Panc1 (cell line): ENCODE results near the gene RALGPS2. TPM values are rescaled to one million over a fixed set of nuclear protein-coding genes. Genes with fewer than 3 reads are reported as not detected.

Experiments used
- ATAC-seq: fragments of 200-7000 bp; cut with Tn5 transposase; 2 replicates; pipeline ENCODE4 v1.9.1; 2020; ENCODE audit warnings: mild to moderate bottlenecking, moderate library complexity
- BruUV-seq: library from RNA; stranded (reverse); fragments of 400-500 nt; replicated peaks from 2 replicates; lab custom pipeline; 2021; lab: Mats Ljungman, UMichigan
- CTCF ChIA-PET: fragments of 300-600 bp; sonication (Branson Sonifier 250); formaldehyde crosslinking; loops from one replicate; lab custom pipeline; 2022; ENCODE audit warnings: antibody characterized with exemption; lab: Charles Lee
- POLR2A ChIA-PET: fragments of 300-600 bp; sonication (Branson Sonifier 250); formaldehyde crosslinking; loops from one replicate; lab custom pipeline; 2022; ENCODE audit warnings: antibody characterized with exemption; lab: Charles Lee
- DNase-seq: peaks from one replicate; pipeline ENCODE4 v3.0.0-alpha.2; 2010; ENCODE audit warnings: low read depth, low spot score
- H3K27ac ChIP-seq: 2 replicates; pipeline ENCODE4 v1.5.1; 2011; ENCODE audit warnings: mild to moderate bottlenecking, low read length, inconsistent platforms
- H3K27me3 ChIP-seq: fragments of 200-500 bp; sonication (Bioruptor generic); 2 replicates; pipeline ENCODE4 v1.6.0; 2014; ENCODE audit warnings: low read length, inconsistent platforms; ENCODE audit not compliant: control insufficient read depth, insufficient read depth
- H3K36me3 ChIP-seq: fragments of 200-500 bp; sonication (Bioruptor generic); 2 replicates; pipeline ENCODE4 v1.5.1; 2014; ENCODE audit warnings: inconsistent platforms, mild to moderate bottlenecking, low read length, moderate library complexity; ENCODE audit not compliant: control insufficient read depth, insufficient read depth
- H3K4me1 ChIP-seq: 2 replicates; pipeline ENCODE4 v1.5.1; 2011; ENCODE audit warnings: inconsistent platforms, mild to moderate bottlenecking, low read length, moderate library complexity; ENCODE audit not compliant: control insufficient read depth, insufficient read depth
- H3K4me3 ChIP-seq, 2 experiments: 2 replicates each; pipeline ENCODE4 v1.5.1; 2011 to 2012; ENCODE audit warnings: low read depth in 2 of 2, low read length in 2 of 2, mild to moderate bottlenecking in 2 of 2, inconsistent platforms in 1 of 2, moderate library complexity in 1 of 2
- H3K9me3 ChIP-seq: fragments of 200-500 bp; sonication (Bioruptor generic); 2 replicates; pipeline ENCODE4 v1.5.1; 2014; ENCODE audit warnings: low read depth, mild to moderate bottlenecking, inconsistent platforms, low read length, moderate library complexity; ENCODE audit not compliant: control insufficient read depth, insufficient read depth
- POLR2AphosphoS5 ChIP-seq: IDR thresholded peaks from 2 replicates; pipeline ENCODE4 v1.6.1; 2012; ENCODE audit warnings: mild to moderate bottlenecking, low read depth, low read length, moderate library complexity
- SIN3A ChIP-seq: IDR thresholded peaks from 2 replicates; pipeline ENCODE4 v1.6.1; 2012; ENCODE audit warnings: low read depth, mild to moderate bottlenecking, low read length, moderate library complexity, borderline replicate concordance; ENCODE audit not compliant: insufficient read depth
- TCF7L2 ChIP-seq: IDR thresholded peaks from 2 replicates; pipeline ENCODE4 v1.6.1; 2011; ENCODE audit warnings: mild to moderate bottlenecking, low read depth, low read length, inconsistent platforms
- in situ Hi-C: cut with HindIII; loops from 2 replicates; pipeline ENCODE4 v1.10.0; 2016; ENCODE audit warnings: low sequenced_read_pairs, low pct_unique_long_range_greater_than_20kb
- intact Hi-C: fragments of 100-400 bp; cut with micrococcal nuclease; formaldehyde crosslinking; loops from one replicate; pipeline ENCODE4 v1.10.0; 2022; ENCODE audit not compliant: unreplicated experiment
- total RNA-seq: library from RNA; stranded (reverse); gene quantifications from one replicate; pipeline ENCODE4 v1.2.1, GENCODE V29; 2021; ENCODE audit not compliant: unreplicated experiment
- TF ChIP-seq, protein P1 (sequence below): fragments of 450-650 bp; IDR thresholded peaks from 2 replicates; pipeline ENCODE4 v1.5.1; 2017; ENCODE audit warnings: mild to moderate bottlenecking
- TF ChIP-seq, protein P2 (sequence below), 2 experiments: IDR thresholded peaks; 2 replicates each; pipeline ENCODE4 v1.6.1; 2011 to 2012; ENCODE audit warnings: low read depth in 2 of 2, control low read depth in 1 of 2, low read length in 1 of 2, mild to moderate bottlenecking in 1 of 2, moderate library complexity in 1 of 2; ENCODE audit not compliant: insufficient read depth in 1 of 2

RALGPS2 gene
- total RNA-seq, 1 experiment from 2014 or later, result 5.4 TPM

DNA sequence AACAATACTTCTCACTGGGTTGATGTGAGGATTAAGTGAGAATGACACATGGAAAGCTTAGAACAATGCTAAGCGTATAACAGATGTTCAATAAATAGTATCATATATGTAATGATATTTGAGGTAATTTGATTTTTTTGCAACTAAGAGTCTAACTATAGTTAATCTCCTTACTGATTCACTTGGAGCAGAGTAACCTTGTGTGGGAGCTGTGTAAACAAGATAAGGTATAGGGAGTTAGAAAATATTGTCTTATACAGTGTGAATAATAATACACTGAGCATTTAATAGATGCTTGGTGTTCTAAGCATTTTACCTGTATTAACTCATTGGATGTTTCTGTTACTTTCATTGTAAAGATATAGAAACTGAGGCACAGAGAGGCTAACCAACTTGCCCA is 15.9 kb downstream of the RALGPS2 start:
- ChIA-PET CTCF (no interaction called here), POLR2A (no interaction called here)
- no peaks in the 10 kb centered on the region for H3K36me3 ChIP-seq
- no peaks in the 10 kb centered on the region for H3K9me3 ChIP-seq
- DNase-seq (no peak), ATAC-seq (no peak)
- H3K4me3 ChIP-seq, result no peak overlapping the region
- intact Hi-C loops (no loop called here), in situ Hi-C loops (no loop called here)
- H3K4me1 ChIP-seq, result no peaks in the 10 kb centered on the region
- no peak overlapping the region for H3K27ac ChIP-seq
- no peaks in the 10 kb centered on the region for H3K27me3 ChIP-seq
- no TSS peak for BruUV-seq
- TF ChIP-seq POLR2AphosphoS5 (no peak), TCF7L2 (no peak), SIN3A (no peak)
- TF ChIP-seq, protein P1, sequence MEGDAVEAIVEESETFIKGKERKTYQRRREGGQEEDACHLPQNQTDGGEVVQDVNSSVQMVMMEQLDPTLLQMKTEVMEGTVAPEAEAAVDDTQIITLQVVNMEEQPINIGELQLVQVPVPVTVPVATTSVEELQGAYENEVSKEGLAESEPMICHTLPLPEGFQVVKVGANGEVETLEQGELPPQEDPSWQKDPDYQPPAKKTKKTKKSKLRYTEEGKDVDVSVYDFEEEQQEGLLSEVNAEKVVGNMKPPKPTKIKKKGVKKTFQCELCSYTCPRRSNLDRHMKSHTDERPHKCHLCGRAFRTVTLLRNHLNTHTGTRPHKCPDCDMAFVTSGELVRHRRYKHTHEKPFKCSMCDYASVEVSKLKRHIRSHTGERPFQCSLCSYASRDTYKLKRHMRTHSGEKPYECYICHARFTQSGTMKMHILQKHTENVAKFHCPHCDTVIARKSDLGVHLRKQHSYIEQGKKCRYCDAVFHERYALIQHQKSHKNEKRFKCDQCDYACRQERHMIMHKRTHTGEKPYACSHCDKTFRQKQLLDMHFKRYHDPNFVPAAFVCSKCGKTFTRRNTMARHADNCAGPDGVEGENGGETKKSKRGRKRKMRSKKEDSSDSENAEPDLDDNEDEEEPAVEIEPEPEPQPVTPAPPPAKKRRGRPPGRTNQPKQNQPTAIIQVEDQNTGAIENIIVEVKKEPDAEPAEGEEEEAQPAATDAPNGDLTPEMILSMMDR, result no peak
- TF ChIP-seq, protein P2, sequence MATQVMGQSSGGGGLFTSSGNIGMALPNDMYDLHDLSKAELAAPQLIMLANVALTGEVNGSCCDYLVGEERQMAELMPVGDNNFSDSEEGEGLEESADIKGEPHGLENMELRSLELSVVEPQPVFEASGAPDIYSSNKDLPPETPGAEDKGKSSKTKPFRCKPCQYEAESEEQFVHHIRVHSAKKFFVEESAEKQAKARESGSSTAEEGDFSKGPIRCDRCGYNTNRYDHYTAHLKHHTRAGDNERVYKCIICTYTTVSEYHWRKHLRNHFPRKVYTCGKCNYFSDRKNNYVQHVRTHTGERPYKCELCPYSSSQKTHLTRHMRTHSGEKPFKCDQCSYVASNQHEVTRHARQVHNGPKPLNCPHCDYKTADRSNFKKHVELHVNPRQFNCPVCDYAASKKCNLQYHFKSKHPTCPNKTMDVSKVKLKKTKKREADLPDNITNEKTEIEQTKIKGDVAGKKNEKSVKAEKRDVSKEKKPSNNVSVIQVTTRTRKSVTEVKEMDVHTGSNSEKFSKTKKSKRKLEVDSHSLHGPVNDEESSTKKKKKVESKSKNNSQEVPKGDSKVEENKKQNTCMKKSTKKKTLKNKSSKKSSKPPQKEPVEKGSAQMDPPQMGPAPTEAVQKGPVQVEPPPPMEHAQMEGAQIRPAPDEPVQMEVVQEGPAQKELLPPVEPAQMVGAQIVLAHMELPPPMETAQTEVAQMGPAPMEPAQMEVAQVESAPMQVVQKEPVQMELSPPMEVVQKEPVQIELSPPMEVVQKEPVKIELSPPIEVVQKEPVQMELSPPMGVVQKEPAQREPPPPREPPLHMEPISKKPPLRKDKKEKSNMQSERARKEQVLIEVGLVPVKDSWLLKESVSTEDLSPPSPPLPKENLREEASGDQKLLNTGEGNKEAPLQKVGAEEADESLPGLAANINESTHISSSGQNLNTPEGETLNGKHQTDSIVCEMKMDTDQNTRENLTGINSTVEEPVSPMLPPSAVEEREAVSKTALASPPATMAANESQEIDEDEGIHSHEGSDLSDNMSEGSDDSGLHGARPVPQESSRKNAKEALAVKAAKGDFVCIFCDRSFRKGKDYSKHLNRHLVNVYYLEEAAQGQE (IDR thresholded peaks at IDR 0.05; ENCODE audit: insufficient read depth in 1 of 2, low read depth in 2 of 2, low read length in 1 of 2), result no peak

GRCh38 chr1:178743801-178744200 is 18.8 kb downstream of the RALGPS2 start:
- DNase-seq, result no peak
- Histone ChIP-seq H3K27me3 (no peaks in the 10 kb centered on the region), H3K4me1 (no peaks in the 10 kb centered on the region), H3K27ac (no peak overlapping the region), H3K36me3 (no peaks in the 10 kb centered on the region), H3K4me3 (no peak overlapping the region), H3K9me3 (no peaks in the 10 kb centered on the region)
- in situ Hi-C loops, result no loop called here
- TF ChIP-seq SIN3A, result no peak
- no peak for TF ChIP-seq TCF7L2
- TF ChIP-seq POLR2AphosphoS5, result no peak
- TF ChIP-seq, protein P1, result no peak
- TF ChIP-seq, protein P2 (IDR thresholded peaks at IDR 0.05; ENCODE audit: insufficient read depth in 1 of 2, low read depth in 2 of 2, low read length in 1 of 2), result no peak
- no peak for ATAC-seq
- no TSS peak for BruUV-seq
- POLR2A ChIA-PET, result no interaction called here
- CTCF ChIA-PET, result no interaction called here
- intact Hi-C loops, result no loop called here
